GM12878 (cell line): ENCODE data around the gene PIGV. TPM values are rescaled to one million over a fixed set of nuclear protein-coding genes. Genes with fewer than 3 reads are reported as not detected.

Source experiments
- ATAC-seq: fragments of 200-7000 bp; cut with Tn5 transposase; 3 replicates; pipeline ENCODE4 v1.9.1; 2020; ENCODE audit warnings: mild to moderate bottlenecking, moderate library complexity
- BruUV-seq: library from RNA; stranded (reverse); fragments of 400-500 nt; replicated peaks from 2 replicates; lab custom pipeline; 2021; lab: Mats Ljungman, UMichigan
- CTCF ChIA-PET: fragments of 300-600 bp; sonication (Branson Sonifier 250); formaldehyde crosslinking; extraction: SDS; loops from one replicate; lab custom pipeline; 2021; ENCODE audit warnings: inconsistent platforms; lab: Yijun Ruan, JAX
- POLR2A ChIA-PET: fragments of 350-600 bp; formaldehyde crosslinking; extraction: SDS; loops from one replicate; lab custom pipeline; 2021; ENCODE audit warnings: inconsistent platforms; lab: Charles Lee
- RAD21 ChIA-PET: fragments of 300-600 bp; sonication (Branson Sonifier 250); formaldehyde crosslinking; loops from one replicate; lab custom pipeline; 2023; ENCODE audit warnings: antibody characterized with exemption; ENCODE audit not compliant: unreplicated experiment; lab: Charles Lee
- SMC1A ChIA-PET: fragments of 300-600 bp; sonication (Branson Sonifier 250); formaldehyde crosslinking; loops from one replicate; lab custom pipeline; 2023; ENCODE audit not compliant: unreplicated experiment, uncharacterized antibody; lab: Charles Lee
- DNase-seq: peaks from one replicate; pipeline ENCODE4 v3.0.0-alpha.2; 2011; ENCODE audit warnings: low read depth, low spot score
- FAIRE-seq: peaks from 3 replicates; lab custom pipeline; 2011; peaks lifted over from hg19 to GRCh38; lab: Jason Lieb, UNC
- H2AFZ ChIP-seq: 2 replicates; pipeline ENCODE4 v1.6.0; 2011; ENCODE audit warnings: low read depth, low read length, control low read depth; ENCODE audit not compliant: control insufficient read depth
- H3K27ac ChIP-seq: 2 replicates; pipeline ENCODE4 v1.5.1; 2011; ENCODE audit warnings: control low read depth; ENCODE audit not compliant: control insufficient read depth, insufficient read depth
- H3K27me3 ChIP-seq, 2 experiments: replicated peaks in 1 of 2; 2 replicates each; pipeline versions ENCODE4 v1.6.0 to v1.6.1; 2011; ENCODE audit warnings: low read length in 1 of 2; ENCODE audit not compliant: control insufficient read depth in 2 of 2, insufficient read depth in 2 of 2
- H3K36me3 ChIP-seq, 2 experiments: 2 replicates each; pipeline ENCODE4 v1.5.1; 2011; ENCODE audit warnings: low read length in 1 of 2; ENCODE audit not compliant: control insufficient read depth in 2 of 2, insufficient read depth in 2 of 2
- H3K4me1 ChIP-seq: 2 replicates; pipeline ENCODE4 v1.6.1; 2011; ENCODE audit warnings: mild to moderate bottlenecking, low read length, moderate library complexity, mixed read lengths; ENCODE audit not compliant: control insufficient read depth, insufficient read depth
- H3K4me2 ChIP-seq: 2 replicates; pipeline ENCODE4 v1.6.0; 2011; ENCODE audit warnings: control low read depth; ENCODE audit not compliant: control insufficient read depth, insufficient read depth
- H3K4me3 ChIP-seq: fragments of 200-600 bp; sonication (generic); 2 replicates; pipeline ENCODE4 v1.5.1; 2016
- H3K79me2 ChIP-seq: 2 replicates; pipeline ENCODE4 v1.6.0; 2011; ENCODE audit warnings: low read length; ENCODE audit not compliant: control insufficient read depth, insufficient read depth
- H3K9ac ChIP-seq: 2 replicates; pipeline ENCODE4 v1.8.0; 2011; ENCODE audit warnings: low read length, control low read depth, mixed read lengths; ENCODE audit not compliant: control insufficient read depth, insufficient read depth
- H3K9me3 ChIP-seq: replicated peaks from 3 replicates; pipeline ENCODE4 v1.5.1; 2011; ENCODE audit warnings: mild to moderate bottlenecking, low read length; ENCODE audit not compliant: control insufficient read depth, insufficient read depth
- H4K20me1 ChIP-seq: 2 replicates; pipeline ENCODE4 v1.6.0; 2011; ENCODE audit not compliant: control insufficient read depth, insufficient read depth
- ATF2 ChIP-seq: IDR thresholded peaks from 2 replicates; pipeline ENCODE4 v1.6.1; 2012; ENCODE audit warnings: low read length, inconsistent platforms
- IRF3 ChIP-seq: fragments of 450-650 bp; IDR thresholded peaks from 2 replicates; pipeline ENCODE4 v1.6.1; 2014; ENCODE audit warnings: mild to moderate bottlenecking
- JUNB ChIP-seq: IDR thresholded peaks from 2 replicates; pipeline ENCODE4 v1.6.1; 2016; ENCODE audit warnings: antibody characterized with exemption, mild to moderate bottlenecking
- MTA3 ChIP-seq: IDR thresholded peaks from 2 replicates; pipeline ENCODE4 v1.6.1; 2012; ENCODE audit warnings: low read length, inconsistent platforms, borderline replicate concordance
- PRDM15 ChIP-seq: fragments of 450-650 bp; formaldehyde crosslinking; IDR thresholded peaks from 2 replicates; pipeline ENCODE4 v1.4.0; 2020; ENCODE audit warnings: mild to moderate bottlenecking, moderate library complexity
- RB1 ChIP-seq: fragments of 450-650 bp; formaldehyde crosslinking; IDR thresholded peaks from 2 replicates; pipeline ENCODE4 v1.6.1; 2017; ENCODE audit warnings: mild to moderate bottlenecking, borderline replicate concordance
- REST ChIP-seq: IDR thresholded peaks from 2 replicates; pipeline ENCODE4 v1.6.1; 2012; ENCODE audit warnings: mild to moderate bottlenecking, low read depth, low read length
- SREBF1 ChIP-seq: IDR thresholded peaks from 2 replicates; pipeline ENCODE4 v1.6.1; 2012; ENCODE audit warnings: mild to moderate bottlenecking, low read length
- ZBED1 ChIP-seq: IDR thresholded peaks from 2 replicates; pipeline ENCODE4 v1.6.1; 2016; ENCODE audit warnings: borderline replicate concordance
- ZBTB33 ChIP-seq: fragments of 450-650 bp; IDR thresholded peaks from 2 replicates; pipeline ENCODE4 v1.6.1; 2017; ENCODE audit warnings: mild to moderate bottlenecking
- WGBS: methylation state at CpG from one replicate; pipeline ENCODE4 v1.1.6; 2016; ENCODE audit warnings: low lambda C conversion rate; ENCODE audit not compliant: insufficient replicate concordance, insufficient coverage; ENCODE audit errors: missing lambda C conversion rate; 5-methylcytosine and 5-hydroxymethylcytosine counted together
- in situ Hi-C: fragments of 300-500 bp; cut with MboI; formaldehyde crosslinking; loops from 9 replicates; pipeline ENCODE4 v1.14.3; 2018; ENCODE audit warnings: mixed read lengths
- intact Hi-C: fragments of 100-400 bp; cut with micrococcal nuclease; formaldehyde crosslinking; loops from one replicate; pipeline ENCODE4 v1.14.2; 2022; ENCODE audit not compliant: unreplicated experiment
- polyA plus RNA-seq, 11 experiments: library from polyadenylated mRNA; depleted of rRNA in 4 of 11; unstranded in 6 of 11; stranded (reverse) in 5 of 11; fragments of >200 nt; fragmentation: Nextera tagmentation in 4 of 11; fragmentation: Illumina TruSeq in 1 of 11; extraction: Ambion mirVana in 4 of 11; extraction: Trizol in 1 of 11; gene quantifications; 1 replicate in 1 of 11; 2 replicates in 10 of 11; pipeline versions ENCODE4 v1.2.1 to v1.2.3, GENCODE V29; 2011 to 2016; ENCODE audit warnings: inconsistent platforms in 2 of 11, missing spikeins in 2 of 11, low read depth in 1 of 11
- total RNA-seq, 4 experiments: library from RNA; depleted of rRNA in 3 of 4; stranded (reverse); fragments of >200 nt in 3 of 4; fragmentation: Illumina TruSeq in 1 of 4; extraction: Trizol in 1 of 4; gene quantifications; 2 replicates each; pipeline versions ENCODE4 v1.2.1 to v1.2.3, GENCODE V29; 2013 to 2021

Gene PIGV
- total and polyA plus RNA-seq, 10 of the 15 experiments (the other 5 are each of a cell fraction or from before 2014, with no cell fraction given) = 8.8 to 18.1 (median 11.9) TPM

- no peak for TF ChIP-seq PRDM15 (CRISPR knock-in tag)
These were observed 40.7 kb upstream of the PIGV start (continued) for GRCh38 chr1:26747048-26747447.

- no TSS peak for BruUV-seq
- H3K27me3 ChIP-seq = no peaks in the 10 kb centered on the region
- 95% methylated on average over 1 of the region's 1 CpG for WGBS
- H4K20me1 ChIP-seq = 0 out of 2 replicates have a peak, but pooled peaks cover 5% of the 10 kb centered on the region
- ChIA-PET SMC1A (interaction anchor here (1.2 to 11.2 kb wide), 6 partner anchors 19 to 71 kb away, joined by 3 to 135 read pairs (median 6); no protein-coding TSS in a partner anchor), CTCF (interaction anchor here (1.7 to 2.8 kb wide), 2 partner anchors 40 to 71 kb away, joined by 6 to 11 read pairs; partner anchors contain the start of gene PIGV), POLR2A (interaction anchor here (0.6 to 1.1 kb wide), 3 partner anchors 15 to 179 kb away, joined by 3 read pairs; no protein-coding TSS in a partner anchor), RAD21 (interaction anchor here (0.6 kb wide), 1 partner anchor 43 kb away, joined by 3 read pairs; no protein-coding TSS in a partner anchor)
- peaks cover 12% of the 10 kb centered on the region for H3K4me1 ChIP-seq
- H3K27ac ChIP-seq = no peak overlapping the region
- no peak overlapping the region for H3K4me2 ChIP-seq
- H3K4me3 ChIP-seq = no peak overlapping the region
- H3K79me2 ChIP-seq = peaks cover 53% of the 10 kb centered on the region
- FAIRE-seq (no peak), DNase-seq (no peak), ATAC-seq (no peak)
- intact Hi-C loops = no loop called here
- no peak overlapping the region for H2AFZ ChIP-seq
- peaks cover 25 to 50% of the 10 kb centered on the region in 2 experiments for H3K36me3 ChIP-seq
- no peak overlapping the region for H3K9ac ChIP-seq
- in situ Hi-C loops = no loop called here
- H3K9me3 ChIP-seq = no peaks in the 10 kb centered on the region
- no peak for TF ChIP-seq RB1
- no peak for TF ChIP-seq JUNB
- TF ChIP-seq ATF2 = no peak
- TF ChIP-seq SREBF1 = no peak
- no peak for TF ChIP-seq IRF3
- TF ChIP-seq MTA3 = no peak
- no peak for TF ChIP-seq ZBED1
- TF ChIP-seq REST = no peak
- no peak for TF ChIP-seq ZBTB33
These were observed 39.4 kb upstream of the PIGV start for GRCh38 chr1:26748351-26748750.
